HG03439 (cell line): ENCODE measurements around the gene ZNF511.
"Not testable (repeated sequence)": the region's sequence is repeated elsewhere in the genome, so short reads cannot be mapped to it uniquely, and the experiment has no call there.

Source experiments
- ATAC-seq: cut with Tn5 transposase; IDR thresholded peaks from one replicate; pipeline ENCODE4 v1.9.1; 2021; ENCODE audit warnings: mild to moderate bottlenecking, moderate library complexity; ENCODE audit not compliant: unreplicated experiment

The ZNF511 gene, protein sequence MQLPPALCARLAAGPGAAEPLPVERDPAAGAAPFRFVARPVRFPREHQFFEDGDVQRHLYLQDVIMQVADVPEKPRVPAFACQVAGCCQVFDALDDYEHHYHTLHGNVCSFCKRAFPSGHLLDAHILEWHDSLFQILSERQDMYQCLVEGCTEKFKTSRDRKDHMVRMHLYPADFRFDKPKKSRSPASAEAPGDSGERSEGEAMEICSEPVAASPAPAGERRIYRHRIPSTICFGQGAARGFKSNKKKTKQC

DNA sequence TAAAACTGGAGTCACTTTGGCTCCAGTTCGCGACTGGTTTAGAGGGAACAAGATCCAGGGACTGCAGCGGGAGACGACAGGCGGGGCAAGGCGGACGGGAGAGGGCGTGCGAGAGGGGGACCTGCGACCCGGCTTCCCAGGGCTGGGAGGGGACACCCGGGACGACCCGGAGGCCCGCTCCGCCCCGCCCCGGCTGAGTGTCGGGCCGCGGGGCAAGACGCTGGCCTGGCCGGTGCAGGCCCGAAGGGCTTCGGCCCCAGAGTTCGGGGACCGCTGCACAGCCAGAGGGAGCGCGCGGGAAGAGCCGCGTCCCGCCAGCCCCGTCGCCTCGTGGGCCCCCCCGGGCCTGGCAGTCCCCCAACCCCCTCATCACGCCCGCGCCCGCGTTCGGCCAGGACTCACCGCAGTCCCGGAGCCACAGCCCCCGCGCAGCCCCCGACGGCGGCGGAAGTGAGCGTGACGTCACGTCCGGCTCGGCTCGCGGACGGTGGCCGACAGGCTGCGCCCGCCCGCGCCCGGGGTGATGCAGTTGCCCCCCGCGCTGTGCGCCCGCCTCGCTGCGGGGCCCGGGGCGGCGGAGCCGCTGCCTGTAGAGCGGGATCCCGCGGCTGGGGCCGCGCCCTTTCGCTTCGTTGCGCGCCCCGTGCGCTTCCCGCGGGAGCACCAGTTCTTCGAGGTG is at the start of gene ZNF511, which contains the start of gene TUBGCP2:
TSS of gene ZNF511 (plus strand) at position 494 of the 679 bp plus-strand sequence. CDS start at position 524, 30 bp downstream.
TSS of gene TUBGCP2 (minus strand) at position 452 of the 679 bp plus-strand sequence. CDS start 5,931 bp downstream, outside the sequence.
- ATAC-seq: peak; percentile 79

DNA sequence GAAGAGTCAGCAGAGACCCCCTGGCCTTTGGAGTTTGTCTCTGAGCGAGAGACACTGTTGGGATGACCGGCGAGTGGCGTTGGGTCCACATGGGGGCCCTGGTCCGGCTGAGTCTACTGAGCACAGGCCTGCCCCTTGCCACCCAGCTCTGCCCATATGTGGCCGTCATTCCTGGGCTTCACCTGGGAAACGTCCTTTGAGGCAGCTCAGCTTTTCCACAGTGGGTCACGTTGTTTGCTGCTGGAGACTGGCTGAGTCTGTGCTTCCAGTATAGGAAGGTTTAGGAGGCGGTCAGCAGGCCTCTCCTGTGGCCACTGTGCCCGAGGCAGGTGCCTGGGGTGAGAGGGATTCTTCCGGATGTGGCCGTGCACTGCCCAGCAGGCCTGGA is 49.1 kb upstream of the ZNF511 start:
- ATAC-seq: no peak

DNA sequence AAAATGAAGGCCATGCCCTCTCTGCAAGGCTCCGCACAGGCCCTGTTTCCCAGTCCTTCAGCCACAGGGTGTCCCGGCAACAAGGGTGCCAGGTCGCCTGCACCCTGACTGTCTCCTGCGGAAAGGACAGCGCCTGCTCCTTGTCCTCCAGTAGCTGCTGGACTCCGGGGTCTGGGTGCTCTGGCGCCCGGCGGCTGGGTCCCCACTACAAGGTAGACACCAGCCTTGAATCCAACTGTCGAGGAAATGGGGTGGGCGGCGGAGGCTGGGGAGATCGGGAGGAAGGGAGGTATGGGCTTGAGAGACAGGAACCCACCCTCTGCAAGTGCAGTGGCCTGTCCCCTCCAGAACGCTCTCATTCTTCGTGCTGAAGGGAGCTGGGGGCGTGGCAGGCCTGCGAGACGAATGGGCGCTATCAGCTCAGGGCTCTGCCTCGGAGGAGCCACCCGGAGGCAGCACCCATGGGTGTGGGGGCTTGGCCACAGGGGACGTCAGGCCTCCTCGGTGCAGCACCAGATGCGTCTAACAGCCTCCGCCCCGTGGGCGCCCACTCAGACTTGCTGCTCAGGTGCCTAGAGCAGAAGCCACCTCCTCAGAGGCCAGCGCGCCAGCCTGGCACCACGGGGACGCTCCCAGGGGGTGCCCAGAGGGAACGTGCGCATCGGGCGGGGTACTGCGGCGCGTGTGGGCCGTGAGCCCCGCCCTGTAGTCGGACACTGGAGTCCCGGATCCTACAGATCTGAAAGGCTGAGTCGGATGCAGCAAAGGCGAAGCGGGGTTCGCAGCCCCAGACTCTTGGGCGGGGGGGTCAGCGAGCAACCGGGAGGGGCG is 47.6 kb upstream of the ZNF511 start:
- peak; percentile 55 for ATAC-seq

DNA sequence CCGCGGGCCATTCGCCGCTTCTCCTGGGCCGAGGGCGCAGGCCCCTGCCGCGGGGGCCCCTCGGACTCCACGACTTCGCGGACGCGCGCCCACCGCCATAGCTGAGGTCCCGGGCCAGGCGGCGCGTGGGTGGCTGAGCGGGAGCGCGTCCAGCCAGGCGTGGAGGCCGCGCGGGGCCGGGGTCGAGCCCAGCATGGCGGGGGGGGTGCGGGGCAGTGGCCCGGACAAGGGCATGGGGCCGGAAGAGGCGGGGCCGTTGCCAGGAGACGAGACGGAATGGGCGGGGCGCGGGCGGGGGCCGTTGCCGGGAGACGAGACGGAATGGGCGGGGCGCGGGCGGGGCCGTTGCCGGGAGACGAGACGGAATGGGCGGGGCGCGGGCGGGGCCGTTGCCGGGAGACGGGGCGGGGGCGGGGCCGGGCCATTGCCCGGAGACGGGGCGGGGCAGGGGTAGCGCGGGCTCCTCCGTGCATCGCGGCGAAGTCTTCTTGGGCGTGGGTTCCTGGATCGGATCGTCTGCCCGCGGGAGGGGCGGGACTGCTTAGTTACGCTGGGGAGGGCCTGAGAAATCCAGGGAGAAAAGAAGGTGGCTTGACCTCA is 46.9 kb upstream of the ZNF511 start:
- ATAC-seq: peak; percentile 57

DNA sequence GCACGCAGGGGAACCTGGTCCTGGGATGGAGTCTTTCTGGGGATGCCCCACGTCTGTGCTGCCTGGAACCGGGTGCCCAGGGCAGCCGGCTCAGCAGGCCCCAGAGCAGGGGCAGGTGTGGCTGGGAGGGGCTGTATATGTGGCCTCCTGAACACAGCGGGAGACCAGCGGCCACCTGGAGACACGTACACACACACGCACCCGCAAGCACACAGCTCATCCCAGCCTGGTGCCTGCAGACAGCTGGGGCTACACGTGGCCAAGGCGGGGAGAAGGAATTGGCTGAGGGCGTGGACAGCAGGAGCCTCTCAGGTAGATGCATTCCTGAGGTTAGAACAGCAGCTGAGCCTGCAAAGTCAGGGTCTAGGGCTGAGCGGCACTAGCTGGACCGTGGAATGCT is 46.0 kb upstream of the ZNF511 start:
- no peak for ATAC-seq

DNA sequence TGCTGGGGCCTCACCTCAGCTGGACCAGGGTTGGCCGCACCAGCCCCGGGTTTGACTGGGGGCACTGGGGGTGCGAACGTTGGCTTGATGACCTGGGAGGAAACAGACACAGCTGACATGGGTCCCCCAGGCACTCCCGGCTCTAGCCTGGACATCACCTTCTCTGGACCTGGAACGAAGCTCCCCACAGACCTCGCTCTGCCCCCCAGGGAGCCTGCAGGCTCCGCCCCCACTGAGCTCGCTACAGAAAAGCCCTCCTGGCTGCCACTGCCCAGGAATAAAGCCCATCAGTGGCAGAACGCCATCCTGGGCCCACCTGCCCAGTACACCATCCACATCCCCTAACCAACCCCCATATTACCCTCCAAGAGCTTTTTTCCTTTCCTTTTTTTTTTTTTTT is 45.0 kb upstream of the ZNF511 start:
- no peak for ATAC-seq

DNA sequence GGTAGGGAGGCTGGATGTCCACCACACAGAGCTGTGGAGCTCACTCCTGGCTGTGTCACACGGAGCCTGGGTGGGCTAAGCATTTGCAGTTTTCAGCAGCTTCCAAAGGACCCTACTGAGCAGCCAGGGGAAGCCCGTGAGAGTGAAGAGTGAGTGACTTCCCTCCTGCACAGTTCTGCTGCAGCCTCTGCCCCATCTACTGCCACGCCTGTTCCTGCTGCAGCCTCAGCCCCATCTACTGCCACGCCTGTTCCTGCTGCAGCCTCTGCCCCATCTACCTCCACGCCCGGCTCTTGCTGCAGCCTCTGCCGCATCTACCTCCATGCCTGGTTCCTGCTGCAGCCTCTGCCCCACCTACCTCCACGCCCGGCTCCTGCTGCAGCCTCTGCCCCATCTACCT is 44.3 kb upstream of the ZNF511 start:
- ATAC-seq: no peak

DNA sequence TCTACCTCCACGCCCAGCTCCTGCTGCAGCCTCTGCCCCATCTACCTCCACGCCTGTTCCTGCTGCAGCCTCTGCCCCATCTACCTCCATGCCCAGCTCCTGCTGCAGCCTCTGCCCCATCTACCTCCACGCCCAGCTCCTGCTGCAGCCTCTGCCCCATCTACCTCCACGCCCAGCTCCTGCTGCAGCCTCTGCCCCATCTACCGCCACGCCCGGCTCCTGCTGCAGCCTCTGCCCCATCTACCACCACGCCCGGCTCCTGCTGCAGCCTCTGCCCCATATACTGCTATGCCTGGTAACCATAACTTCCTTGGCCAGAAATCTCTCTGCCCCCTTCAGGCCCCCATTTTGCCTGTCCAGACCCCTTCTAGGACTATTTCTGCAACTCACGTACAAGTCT is 43.7 kb upstream of the ZNF511 start:
- not testable (repeated sequence) for ATAC-seq

DNA sequence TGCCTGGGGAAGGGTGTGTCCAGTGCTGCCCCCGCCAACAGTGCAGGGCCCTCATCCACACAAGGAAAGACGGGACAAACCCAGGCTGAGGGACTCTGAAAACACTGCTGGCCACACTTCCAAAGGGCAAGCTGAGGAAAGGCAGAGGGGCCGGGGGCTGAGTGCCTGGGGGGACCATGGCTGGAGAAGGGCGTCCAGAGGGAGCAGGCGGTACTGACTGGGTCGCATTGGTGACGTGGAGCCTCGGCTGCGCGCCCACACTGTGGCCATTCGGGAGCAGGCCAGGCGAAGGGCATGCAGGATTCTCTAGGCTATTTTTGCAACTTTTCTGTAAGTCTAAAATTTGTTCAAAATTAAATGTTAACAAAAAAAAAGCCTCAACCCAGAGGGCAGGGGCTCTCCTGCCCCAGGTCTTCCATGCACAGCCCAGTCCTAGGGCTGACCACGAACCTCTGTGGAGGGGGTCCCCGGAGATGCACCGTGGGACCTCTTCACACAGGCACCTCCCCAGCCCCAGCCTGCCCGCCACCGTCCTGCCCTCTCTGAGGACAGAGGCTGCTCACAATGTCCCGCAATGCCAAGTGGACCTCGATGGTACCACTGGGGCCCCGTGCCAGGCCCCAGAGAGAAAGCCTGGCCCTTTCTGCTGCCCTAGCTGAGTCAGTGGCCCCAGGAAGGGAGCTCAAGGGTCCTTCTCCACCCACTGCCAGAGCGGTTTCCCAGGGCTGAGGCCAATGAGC is 42.5 kb upstream of the ZNF511 start:
- ATAC-seq: no peak

DNA sequence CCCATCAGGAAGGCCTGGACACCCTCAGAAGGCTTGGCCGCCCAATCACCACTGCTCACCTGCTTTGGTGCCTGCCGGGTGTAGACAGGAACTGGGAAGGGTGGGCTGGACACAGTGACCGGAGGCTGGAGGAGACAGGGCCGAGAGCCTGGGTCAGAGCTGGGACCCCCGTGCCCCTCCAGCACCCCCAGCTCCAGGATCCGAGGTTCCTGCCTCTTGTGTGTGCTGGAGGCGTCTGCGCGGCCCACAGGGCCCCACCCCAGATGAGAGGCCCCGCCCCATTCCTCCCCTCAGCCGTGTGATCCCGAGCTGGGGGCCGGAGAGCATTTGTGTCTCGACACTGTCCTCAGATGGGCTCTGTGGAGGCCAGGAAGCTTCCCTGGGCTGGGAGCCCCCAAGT is 41.4 kb upstream of the ZNF511 start:
- no peak for ATAC-seq

DNA sequence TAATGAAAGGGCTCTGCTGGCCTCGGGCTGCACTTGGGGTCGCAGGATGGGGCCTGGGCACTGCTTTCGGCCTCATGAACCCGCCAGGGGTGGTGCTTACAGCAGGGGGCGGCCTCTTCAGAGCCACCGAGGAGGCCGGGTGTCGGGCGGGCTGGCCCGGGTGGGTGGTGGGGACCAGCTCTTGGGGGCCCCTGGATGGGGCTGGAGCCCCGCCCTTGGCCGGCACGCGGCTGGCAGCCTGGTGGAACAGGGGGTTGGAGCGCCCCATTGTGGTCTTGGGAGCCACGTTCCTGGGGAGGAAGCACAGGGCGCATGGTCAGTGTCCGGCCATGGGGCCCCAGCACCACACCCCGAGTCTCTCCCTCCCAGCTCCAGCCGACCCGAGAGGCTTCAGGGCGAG is 40.9 kb upstream of the ZNF511 start:
- no peak for ATAC-seq

DNA sequence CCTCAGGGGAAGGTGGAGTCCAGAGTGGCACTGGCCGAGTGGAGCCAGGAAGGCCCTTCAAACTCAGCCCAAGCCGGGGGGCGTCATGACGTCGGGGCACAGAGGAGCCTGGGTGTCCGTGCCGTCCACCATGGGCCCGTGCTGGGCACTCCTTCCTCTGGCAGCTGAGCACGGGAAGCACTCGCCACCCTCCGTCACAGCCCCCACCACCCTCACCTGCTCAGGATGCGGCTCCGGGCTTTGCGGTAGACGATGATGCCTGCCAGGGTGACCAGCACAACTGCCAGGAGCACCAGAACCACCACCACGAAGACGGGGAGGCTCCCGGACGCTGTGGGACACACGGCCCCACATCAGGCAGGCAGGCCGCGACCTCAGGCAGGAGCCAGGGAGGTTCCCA is 40.2 kb upstream of the ZNF511 start:
- no peak for ATAC-seq

DNA sequence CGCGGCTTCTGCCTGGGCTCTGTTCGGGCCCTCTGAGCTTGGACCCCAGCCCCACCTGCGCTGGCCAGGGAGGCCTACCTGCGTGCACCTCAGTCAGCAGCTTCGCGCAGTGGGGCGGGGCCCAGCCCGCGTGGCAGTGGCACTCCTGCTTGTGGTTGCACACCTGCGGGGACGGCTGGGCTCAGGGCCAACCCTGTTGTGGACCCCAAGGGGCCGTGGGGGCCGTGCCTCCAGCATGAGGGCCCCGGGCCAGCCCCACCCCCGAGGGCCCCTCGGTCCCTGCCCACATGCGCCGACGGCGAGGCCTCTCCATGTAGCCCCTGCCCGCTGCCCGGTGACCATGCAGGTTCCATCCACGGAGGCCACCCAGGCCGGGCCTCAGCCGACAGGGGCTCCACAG is 39.3 kb upstream of the ZNF511 start:
- ATAC-seq: no peak

DNA sequence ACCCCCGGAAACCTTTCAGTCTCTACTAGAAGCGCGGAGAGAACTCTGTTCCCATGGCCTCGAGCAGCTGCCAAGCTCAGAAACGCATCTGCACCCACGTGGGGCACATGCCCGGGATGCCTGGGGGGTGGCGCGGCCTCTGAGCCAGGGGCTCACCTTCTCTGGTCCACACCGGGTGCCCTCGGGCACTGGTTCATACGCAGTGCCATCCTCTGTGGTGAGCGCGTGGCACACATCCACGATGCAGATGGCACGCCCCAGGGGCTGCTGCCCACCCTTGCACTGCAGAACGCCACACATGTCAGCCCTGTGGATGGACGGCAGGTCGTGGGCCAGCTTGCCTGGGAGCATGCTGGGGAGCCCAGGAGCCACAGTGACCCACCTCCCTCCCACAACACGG is 38.5 kb upstream of the ZNF511 start:
- ATAC-seq: no peak

DNA sequence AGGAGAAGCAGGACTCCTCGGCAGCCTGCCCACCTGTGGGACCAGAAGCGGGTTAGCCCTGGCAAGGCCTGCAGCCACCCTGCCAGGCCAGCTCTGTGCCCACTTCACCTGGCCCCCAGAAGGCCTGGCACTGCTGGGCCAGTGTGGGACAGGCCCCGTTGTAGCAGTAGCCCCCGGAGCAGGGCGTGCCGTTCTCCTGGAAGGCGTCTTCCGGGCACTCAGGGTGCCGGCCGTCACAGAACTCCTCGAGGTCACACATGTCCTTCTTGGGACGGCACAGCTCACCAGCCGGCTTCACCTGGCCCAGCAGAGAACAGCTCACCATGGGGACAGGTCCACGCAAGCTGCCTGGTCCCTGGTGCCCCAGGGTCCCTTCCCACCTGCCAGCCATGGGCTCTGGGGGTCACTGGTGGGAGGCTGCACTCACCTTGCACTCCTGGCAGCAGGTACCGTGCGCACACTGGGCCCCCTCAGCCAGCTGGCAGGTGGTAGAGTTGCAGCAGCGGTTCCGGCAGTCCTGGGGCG is 37.9 kb upstream of the ZNF511 start:
- ATAC-seq: no peak

DNA sequence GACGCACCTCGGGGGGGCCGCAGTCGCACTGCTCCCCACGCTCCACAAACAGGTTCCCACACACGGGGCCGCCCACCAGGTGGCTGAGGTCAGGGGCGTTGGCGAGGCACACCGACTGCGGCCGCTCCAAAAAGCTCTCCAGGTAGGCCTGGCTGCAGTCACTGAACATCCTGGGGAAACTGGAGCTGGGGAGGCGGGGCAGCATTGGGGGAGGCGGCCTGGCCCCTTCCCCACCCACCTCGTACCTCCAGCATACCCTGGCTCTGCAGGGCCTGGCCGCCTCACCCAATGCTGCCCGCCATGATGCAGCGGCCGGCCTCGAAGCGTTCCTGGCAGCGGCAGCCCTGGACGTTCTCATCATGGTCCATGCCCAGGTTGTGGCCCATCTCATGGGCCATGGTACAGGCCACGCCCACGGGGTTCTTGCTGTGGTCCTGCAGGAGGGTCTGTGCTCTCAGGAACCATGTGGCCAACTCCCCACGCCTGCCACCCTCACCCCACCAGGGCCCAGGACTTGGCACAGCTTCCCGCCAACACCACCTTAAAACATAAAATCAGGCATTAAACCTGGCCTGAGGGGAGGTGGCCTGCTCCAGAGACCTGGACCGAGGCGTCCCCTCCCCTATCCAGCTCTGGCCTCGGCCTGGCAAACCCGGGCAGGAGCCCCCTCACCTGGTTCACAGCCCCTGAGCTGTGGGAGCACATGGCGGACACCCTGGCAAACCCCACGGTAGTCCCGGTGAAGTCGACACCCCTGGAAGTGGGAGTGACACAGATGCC is 37.0 kb upstream of the ZNF511 start:
- no peak for ATAC-seq

DNA sequence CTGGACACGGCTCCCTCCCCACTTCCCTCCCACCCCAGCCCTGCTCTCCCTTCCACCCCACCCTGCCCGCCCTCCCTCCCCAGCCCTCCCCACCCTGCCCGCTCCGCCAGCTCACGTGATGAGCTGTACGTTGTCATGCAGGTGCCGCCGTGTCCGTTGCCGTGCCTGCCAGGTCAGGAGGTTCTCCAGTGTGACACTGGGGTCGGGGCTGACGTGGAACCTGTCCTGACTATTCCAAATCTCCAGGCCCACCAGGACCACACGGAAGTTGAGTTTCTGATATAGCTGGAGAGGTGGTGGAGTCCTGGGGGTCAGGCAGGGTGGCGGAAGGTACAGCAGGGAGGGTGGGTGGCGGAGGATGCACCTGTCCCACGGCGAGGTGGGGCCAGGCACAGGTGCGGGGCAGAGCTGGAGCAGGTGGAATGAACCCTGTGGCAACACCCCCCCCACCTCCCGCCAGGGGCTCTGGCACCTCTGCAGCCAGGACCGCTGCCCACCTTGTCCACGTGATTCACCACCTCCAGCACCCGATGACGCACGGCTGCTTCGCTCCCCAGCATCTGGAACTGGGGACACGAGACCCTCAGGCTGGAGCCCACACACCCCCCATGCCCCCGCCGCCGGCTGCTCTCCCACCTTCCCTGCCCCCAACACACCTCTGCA is 36.3 kb upstream of the ZNF511 start:
- no peak for ATAC-seq

DNA sequence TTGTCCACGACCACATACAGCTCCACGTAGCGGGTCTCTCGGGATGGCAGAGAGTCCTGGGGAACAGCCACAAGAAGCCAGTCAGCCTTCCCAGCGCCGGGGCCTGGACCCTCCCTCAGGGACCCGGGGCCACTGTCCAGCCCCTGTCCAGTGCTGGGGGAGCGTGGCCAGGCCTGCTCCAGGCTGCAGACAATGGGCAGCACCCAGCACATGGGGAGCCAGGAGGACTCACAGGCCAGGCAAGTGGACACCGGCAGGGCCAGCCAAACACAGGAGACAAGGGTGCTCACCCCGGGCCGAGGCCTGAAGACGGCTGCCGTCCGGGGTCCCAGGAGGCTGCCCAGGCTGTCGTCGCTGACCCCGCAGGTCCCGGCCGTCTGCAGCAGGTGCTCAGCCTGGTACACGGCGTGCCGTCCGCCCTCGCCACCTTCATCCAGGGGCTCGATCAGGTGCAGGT is 35.7 kb upstream of the ZNF511 start:
- ATAC-seq: no peak

DNA sequence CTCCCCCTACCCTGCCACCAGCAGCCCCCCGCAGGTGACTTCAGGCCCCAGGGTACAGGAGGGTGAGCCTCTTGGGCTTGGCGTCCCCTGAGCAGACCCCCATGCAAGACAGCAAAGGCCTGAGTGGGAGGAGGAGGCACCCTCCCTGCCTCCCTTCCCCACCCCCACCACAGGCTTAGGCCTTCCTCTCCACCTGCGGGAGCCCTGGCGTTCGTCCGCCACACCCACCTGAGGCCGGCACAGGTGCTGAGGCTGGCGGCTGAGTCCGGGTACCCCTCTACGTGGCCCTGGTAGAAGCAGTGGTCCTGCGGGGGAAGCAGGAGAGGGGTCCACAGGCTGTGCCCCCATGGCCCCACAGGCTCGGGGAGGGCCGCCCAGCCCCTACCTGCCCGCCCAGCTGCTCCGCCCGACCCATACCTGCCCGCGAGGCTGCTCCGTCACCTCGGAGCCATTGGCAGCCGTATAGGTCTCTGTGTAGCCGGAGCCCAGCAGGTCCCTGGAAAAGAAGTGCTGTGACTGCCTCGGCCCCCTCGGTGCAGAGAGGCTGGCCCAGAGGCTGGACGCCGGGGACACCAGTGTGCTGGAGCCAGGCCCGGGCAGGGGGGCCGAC is 35.1 kb upstream of the ZNF511 start:
- ATAC-seq: no peak
